Tibial nerve (tissue), 4 donors: Measurements from ENCODE around the gene NDUFA13. TPM values are rescaled to one million over a fixed set of nuclear protein-coding genes. Genes with fewer than 3 reads are reported as not detected.

Experiments used
- DNase-seq, 2 donors: peaks; one replicate each; pipeline ENCODE4 v3.0.0-alpha.2; 2019; ENCODE audit warnings: low spot score in 2 of 2
- H3K27ac ChIP-seq, 4 donors: fragments of 200-600 bp; sonication (generic) in 3 of 4; one replicate each; pipeline ENCODE4 v1.5.1; 2017 to 2019; ENCODE audit warnings: mild to moderate bottlenecking in 1 of 4
- H3K27me3 ChIP-seq, 2 donors: fragments of 200-600 bp; sonication (generic) in 1 of 2; one replicate each; pipeline versions ENCODE4 v1.5.1 to v1.6.0; 2017 to 2019
- H3K36me3 ChIP-seq, 3 donors: fragments of 200-600 bp; sonication (generic); one replicate each; pipeline ENCODE4 v1.5.1; 2018 to 2019
- H3K4me1 ChIP-seq, 4 donors: fragments of 200-600 bp; sonication (generic) in 3 of 4; one replicate each; pipeline ENCODE4 v1.5.1; 2017 to 2019
- H3K4me3 ChIP-seq, 4 donors: fragments of 200-600 bp; sonication (generic) in 3 of 4; one replicate each; pipeline ENCODE4 v1.5.1; 2017 to 2019; ENCODE audit warnings: mild to moderate bottlenecking in 1 of 4, moderate library complexity in 1 of 4
- H3K9me3 ChIP-seq, 4 donors: fragments of 200-600 bp; sonication (generic) in 3 of 4; one replicate each; pipeline ENCODE4 v1.5.1; 2017 to 2019
- CTCF ChIP-seq, 5 experiments: fragments of 200-600 bp in 3 of 5; fragments of 450-650 bp in 2 of 5; sonication (generic) in 3 of 5; IDR thresholded peaks; one replicate each; pipeline ENCODE4 v1.5.1; 2016 to 2019; ENCODE audit warnings: antibody characterized with exemption in 5 of 5, mild to moderate bottlenecking in 3 of 5, moderate library complexity in 2 of 5
- EP300 ChIP-seq, 2 donors: sonication (generic); formaldehyde crosslinking; IDR thresholded peaks; one replicate each; pipeline ENCODE4 v1.6.1; 2017; ENCODE audit warnings: antibody characterized with exemption in 2 of 2, mild to moderate bottlenecking in 1 of 2
- POLR2A ChIP-seq, 2 donors: fragments of 450-650 bp; IDR thresholded peaks; one replicate each; pipeline ENCODE4 v1.6.1; 2017; ENCODE audit warnings: antibody characterized with exemption in 2 of 2, mild to moderate bottlenecking in 2 of 2, moderate library complexity in 2 of 2
- WGBS, 2 donors: methylation state at CpG; one replicate each; pipeline ENCODE4 v1.1.5; 2018; 5-methylcytosine and 5-hydroxymethylcytosine counted together
- total RNA-seq, 4 donors: library from RNA; depleted of rRNA; stranded (reverse); fragments of >200 nt; gene quantifications; one replicate each; pipeline ENCODE4 v1.1.0, GENCODE V29; 2016

Gene NDUFA13
- total RNA-seq, 4 donors from 2014 or later: 27.3 to 93.6 (median 61.6) TPM

- TF ChIP-seq EP300 (IDR thresholded peaks at IDR 0.05): no peak
- TF ChIP-seq CTCF (IDR thresholded peaks at IDR 0.05): no peak
- TF ChIP-seq POLR2A (IDR thresholded peaks at IDR 0.05): no peak
- H3K9me3 ChIP-seq: no peaks in the 10 kb centered on the region
- H3K4me3 ChIP-seq: no peak overlapping the region
- H3K27ac ChIP-seq: peak overlapping the region in 2 of 4 donors; percentile 5 to 85
- H3K27me3 ChIP-seq: no peaks in the 10 kb centered on the region
- DNase-seq: no peak
- peaks cover 0 to 67% (median 30%) of the 10 kb centered on the region in 4 donors for H3K4me1 ChIP-seq
- 80% methylated on average over 8 to 9 of the region's 9 CpGs for WGBS, 2 donors
- peaks cover 0 to 17% (median 0%) of the 10 kb centered on the region in 3 donors for H3K36me3 ChIP-seq
These were observed 28.7 kb upstream of the NDUFA13 start for GRCh38 chr19:19487077-19487949.

GRCh38 chr19:19487950-19488874, 27.8 kb upstream of the NDUFA13 start:
- Histone ChIP-seq H3K36me3 (peaks cover 0 to 19% (median 0%) of the 10 kb centered on the region in 3 donors), H3K9me3 (no peaks in the 10 kb centered on the region), H3K4me3 (peak overlapping the region in 1 of 4 donors; percentile 27), H3K4me1 (peaks cover 0 to 58% (median 30%) of the 10 kb centered on the region in 4 donors), H3K27ac (peak overlapping the region; percentile 63 to 85 (median 84)), H3K27me3 (no peaks in the 10 kb centered on the region)
- DNase-seq: no peak
- TF ChIP-seq POLR2A (IDR thresholded peaks at IDR 0.05): no peak
- no peak for TF ChIP-seq EP300 (IDR thresholded peaks at IDR 0.05)
- TF ChIP-seq CTCF (IDR thresholded peaks at IDR 0.05): no peak
- 45 to 49% methylated on average over 20 of the region's 20 CpGs for WGBS, 2 donors

- Histone ChIP-seq H3K27me3 (no peaks in the 10 kb centered on the region), H3K9me3 (no peaks in the 10 kb centered on the region), H3K4me1 (peaks cover 0 to 59% (median 30%) of the 10 kb centered on the region in 4 donors), H3K4me3 (peak overlapping the region in 2 of 4 donors; percentile 27 to 36), H3K36me3 (peaks cover 0 to 27% (median 3%) of the 10 kb centered on the region in 3 donors), H3K27ac (peak overlapping the region; percentile 63 to 85 (median 84))
- WGBS, 2 donors: 15 to 25% methylated on average over 11 to 14 of the region's 14 CpGs
- peak; percentile 66 to 84 for DNase-seq
- TF ChIP-seq POLR2A (IDR thresholded peaks at IDR 0.05) (peak in 1 of 2 donors; percentile 27), EP300 (IDR thresholded peaks at IDR 0.05) (peak in 1 of 2 donors; percentile 83), CTCF (IDR thresholded peaks at IDR 0.05) (peak in 1 of 5 experiments; percentile 15)
These were observed 26.9 kb upstream of the NDUFA13 start for GRCh38 chr19:19488875-19489690.

GRCh38 chr19:19489804-19490204, 26.2 kb upstream of the NDUFA13 start:
- Histone ChIP-seq H3K4me1 (peaks cover 0 to 59% (median 30%) of the 10 kb centered on the region in 4 donors), H3K36me3 (peaks cover 0 to 34% (median 10%) of the 10 kb centered on the region in 3 donors), H3K27ac (peak overlapping the region; percentile 63 to 85 (median 84)), H3K4me3 (no peak overlapping the region), H3K27me3 (no peaks in the 10 kb centered on the region), H3K9me3 (no peaks in the 10 kb centered on the region)
- TF ChIP-seq CTCF (IDR thresholded peaks at IDR 0.05) (no peak), POLR2A (IDR thresholded peaks at IDR 0.05) (no peak)
- DNase-seq: no peak
- WGBS, 2 donors: 54 to 67% methylated on average over 8 to 9 of the region's 9 CpGs
